PC-3 (cell line): Measurements from ENCODE around the gene GORASP1.

Experiments used
- EZH2 ChIP-seq: fragments of 300-600 bp; sonication (generic); IDR thresholded peaks from one replicate; pipeline ENCODE4 v1.6.1; 2017; ENCODE audit warnings: antibody characterized with exemption, mild to moderate bottlenecking, low read length; ENCODE audit not compliant: unreplicated experiment
- TF ChIP-seq, protein P1 (sequence below): fragments of 300-600 bp; sonication (generic); conservative IDR thresholded peaks from 2 replicates; pipeline ENCODE4 v1.5.1; 2017; ENCODE audit warnings: antibody characterized with exemption, low read depth, mild to moderate bottlenecking, low read length

DNA sequence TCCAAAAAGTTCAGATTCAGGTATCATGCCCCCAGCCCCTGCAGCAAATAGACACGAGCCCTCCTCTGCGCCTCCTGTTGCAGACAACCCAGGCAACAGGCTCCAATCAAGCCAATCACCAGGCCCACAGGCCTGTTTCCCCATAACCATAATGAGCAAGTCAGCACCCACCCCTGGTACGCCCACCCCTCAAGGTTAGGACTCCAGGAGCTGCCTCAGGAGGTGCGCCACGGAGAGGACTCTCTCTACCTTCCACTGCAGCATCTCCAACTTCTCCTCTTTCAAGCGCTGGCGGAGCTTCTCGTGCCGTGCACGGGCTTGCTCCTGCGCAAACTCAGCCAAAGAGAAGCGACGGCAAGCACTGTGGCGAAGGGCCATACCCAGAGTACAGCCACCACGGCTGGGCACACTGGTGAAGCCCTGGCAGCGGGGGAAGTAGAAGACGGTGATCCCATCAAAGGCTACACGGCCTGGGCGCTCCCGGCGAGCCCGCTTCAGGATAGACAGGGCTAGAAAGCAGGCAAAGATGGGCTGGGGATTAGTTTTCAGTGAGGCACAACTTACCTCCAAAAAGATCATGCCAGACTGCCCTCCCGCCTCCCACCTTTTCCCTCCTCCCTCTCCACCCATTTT lies 37.4 kb upstream of the GORASP1 start:
- TF ChIP-seq, protein P1, sequence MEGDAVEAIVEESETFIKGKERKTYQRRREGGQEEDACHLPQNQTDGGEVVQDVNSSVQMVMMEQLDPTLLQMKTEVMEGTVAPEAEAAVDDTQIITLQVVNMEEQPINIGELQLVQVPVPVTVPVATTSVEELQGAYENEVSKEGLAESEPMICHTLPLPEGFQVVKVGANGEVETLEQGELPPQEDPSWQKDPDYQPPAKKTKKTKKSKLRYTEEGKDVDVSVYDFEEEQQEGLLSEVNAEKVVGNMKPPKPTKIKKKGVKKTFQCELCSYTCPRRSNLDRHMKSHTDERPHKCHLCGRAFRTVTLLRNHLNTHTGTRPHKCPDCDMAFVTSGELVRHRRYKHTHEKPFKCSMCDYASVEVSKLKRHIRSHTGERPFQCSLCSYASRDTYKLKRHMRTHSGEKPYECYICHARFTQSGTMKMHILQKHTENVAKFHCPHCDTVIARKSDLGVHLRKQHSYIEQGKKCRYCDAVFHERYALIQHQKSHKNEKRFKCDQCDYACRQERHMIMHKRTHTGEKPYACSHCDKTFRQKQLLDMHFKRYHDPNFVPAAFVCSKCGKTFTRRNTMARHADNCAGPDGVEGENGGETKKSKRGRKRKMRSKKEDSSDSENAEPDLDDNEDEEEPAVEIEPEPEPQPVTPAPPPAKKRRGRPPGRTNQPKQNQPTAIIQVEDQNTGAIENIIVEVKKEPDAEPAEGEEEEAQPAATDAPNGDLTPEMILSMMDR = no peak
- no peak for TF ChIP-seq EZH2
